SW 1271 (cell line): ENCODE results near the gene HSPA8.
"Not testable (repeated sequence)": the region's sequence is repeated elsewhere in the genome, so short reads cannot be mapped to it uniquely, and the experiment has no call there.

Source experiments
- DNase-seq, 2 experiments: peaks; one replicate each; lab custom pipeline; 2025; lab: John Stamatoyannopoulos, UW

Gene HSPA8

GRCh38 chr11:123072332-123072761 lies 10.4 kb upstream of the HSPA8 start:
- DNase-seq = no peak

- no peak for DNase-seq
These were observed 8.2 kb upstream of the HSPA8 start for GRCh38 chr11:123069908-123070821.

GRCh38 chr11:123065621-123066020 lies 3.7 kb upstream of the HSPA8 start:
- no peak for DNase-seq

GRCh38 chr11:123063826-123064657 lies 2.1 kb upstream of the HSPA8 start:
- DNase-seq = no peak

- DNase-seq = peak; percentile 53 to 56
These were observed 1.2 kb upstream of the HSPA8 start for GRCh38 chr11:123062892-123063825.

- DNase-seq = peak; percentile 97 to 99
These were observed 389 bp upstream of the HSPA8 start for GRCh38 chr11:123062158-123062891.

GRCh38 chr11:123060277-123061000 lies 1.5 kb downstream of the HSPA8 start:
- DNase-seq = no peak

GRCh38 chr11:123059041-123059920 lies 2.7 kb downstream of the HSPA8 start:
- DNase-seq = not testable (repeated sequence)

GRCh38 chr11:123057661-123058305 lies 4.2 kb downstream of the HSPA8 start:
- DNase-seq = no peak

GRCh38 chr11:123056835-123057491 lies 5.0 kb downstream of the HSPA8 start:
- DNase-seq = no peak

- DNase-seq = no peak
These were observed 6.6 kb downstream of the HSPA8 start for GRCh38 chr11:123055191-123055901.

- peak; percentile 42 to 81 for DNase-seq
These were observed 7.5 kb downstream of the HSPA8 start for GRCh38 chr11:123054301-123055065.

- no peak for DNase-seq
These were observed 8.8 kb downstream of the HSPA8 start for GRCh38 chr11:123052901-123053721.

GRCh38 chr11:123051634-123052033 lies 10.3 kb downstream of the HSPA8 start:
- no peak for DNase-seq

GRCh38 chr11:123051146-123051545 lies 10.8 kb downstream of the HSPA8 start:
- no peak for DNase-seq

GRCh38 chr11:123047947-123048293 lies 14.0 kb downstream of the HSPA8 start:
- DNase-seq = no peak
